ENCODE data around the gene TRIP13.

GRCh38 chr5:892394-893136, at the start of gene TRIP13, which contains the start of gene BRD9:
- peak; percentile 54 for TF ChIP-seq PCBP1 (IDR thresholded peaks at IDR 0.05; ENCODE audit: low read depth, low read length, poor library complexity, severe bottlenecking)
- TF ChIP-seq HCFC1 (IDR thresholded peaks at IDR 0.05; ENCODE audit: low read depth, low read length): peak; percentile 83
- no peak for TF ChIP-seq SREBF2 (CRISPR knock-in tag; IDR thresholded peaks at IDR 0.05)
- TF ChIP-seq POLR2A (conservative IDR thresholded peaks at IDR 0.05): peak; percentile 72
- TF ChIP-seq RFX5 (IDR thresholded peaks at IDR 0.05; ENCODE audit: low read depth, low read length): no peak
- no peak for TF ChIP-seq CEBPB (tag; IDR thresholded peaks at IDR 0.05)
- peak; percentile 8; the same call in 1 of the 2 replicates for TF ChIP-seq SMAD4 (CRISPR knock-in tag; conservative IDR thresholded peaks at IDR 0.05)
- TF ChIP-seq ZBTB43 (CRISPR knock-in tag; IDR thresholded peaks at IDR 0.05): no peak
- TF ChIP-seq ZBTB2 (IDR thresholded peaks at IDR 0.05): no peak
- peak; percentile 76 for TF ChIP-seq SUPT5H (IDR thresholded peaks at IDR 0.05)
- TF ChIP-seq NR2C2 (CRISPR knock-in tag; IDR thresholded peaks at IDR 0.05): peak; percentile 99
- TF ChIP-seq NR2C2 (tag; IDR thresholded peaks at IDR 0.05): peak; percentile 100
- peak; percentile 95 for TF ChIP-seq NR2C1 (IDR thresholded peaks at IDR 0.05)
- peak; percentile 95 for TF ChIP-seq NR2C1 (tag; IDR thresholded peaks at IDR 0.05)

All from K562 (cell line).